Upper lobe of left lung (tissue), 4 donors: Measurements from ENCODE around the gene CTU1.

Experiments used
- EP300 ChIP-seq, 4 donors: sonication (generic); formaldehyde crosslinking; IDR thresholded peaks; one replicate each; pipeline ENCODE4 v1.5.1; 2017; ENCODE audit warnings: antibody characterized with exemption in 4 of 4, control low read depth in 2 of 4
- POLR2A ChIP-seq, 4 donors: fragments of 450-650 bp; IDR thresholded peaks; one replicate each; pipeline ENCODE4 v1.5.1; 2016 to 2017; ENCODE audit warnings: antibody characterized with exemption in 4 of 4, mild to moderate bottlenecking in 2 of 4
- POLR2AphosphoS5 ChIP-seq, 2 donors: sonication (generic); formaldehyde crosslinking; IDR thresholded peaks; one replicate each; pipeline ENCODE4 v1.5.1; 2017; ENCODE audit warnings: antibody characterized with exemption in 2 of 2
- TF ChIP-seq, protein P1 (sequence below), 6 experiments: fragments of 450-650 bp in 4 of 6; fragments of 200-600 bp in 2 of 6; sonication (generic) in 2 of 6; IDR thresholded peaks; one replicate each; pipeline ENCODE4 v1.5.1; 2016 to 2019; ENCODE audit warnings: antibody characterized with exemption in 6 of 6

DNA sequence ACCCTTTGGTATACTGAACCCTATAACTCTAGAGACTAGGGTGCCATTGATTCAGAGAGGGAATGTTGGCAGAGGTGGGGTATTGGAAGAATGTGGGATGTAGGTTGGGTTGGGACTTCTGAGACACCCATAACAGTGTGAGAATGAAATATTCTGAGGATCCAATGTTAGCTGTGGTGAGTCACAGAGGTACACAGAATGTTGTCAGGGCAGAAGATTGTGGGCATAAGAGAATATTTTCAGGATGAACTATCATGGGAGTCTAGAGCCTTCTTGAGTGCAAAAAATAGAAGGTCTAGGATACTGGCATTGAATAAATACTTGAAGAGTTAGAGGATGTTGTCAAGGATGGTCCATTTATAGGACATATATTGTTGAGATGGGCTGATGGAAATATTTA is 52.3 kb downstream of the CTU1 start:
- TF ChIP-seq POLR2AphosphoS5 (IDR thresholded peaks at IDR 0.05) (no peak), POLR2A (IDR thresholded peaks at IDR 0.05) (no peak), EP300 (IDR thresholded peaks at IDR 0.05) (no peak)
- TF ChIP-seq, protein P1, sequence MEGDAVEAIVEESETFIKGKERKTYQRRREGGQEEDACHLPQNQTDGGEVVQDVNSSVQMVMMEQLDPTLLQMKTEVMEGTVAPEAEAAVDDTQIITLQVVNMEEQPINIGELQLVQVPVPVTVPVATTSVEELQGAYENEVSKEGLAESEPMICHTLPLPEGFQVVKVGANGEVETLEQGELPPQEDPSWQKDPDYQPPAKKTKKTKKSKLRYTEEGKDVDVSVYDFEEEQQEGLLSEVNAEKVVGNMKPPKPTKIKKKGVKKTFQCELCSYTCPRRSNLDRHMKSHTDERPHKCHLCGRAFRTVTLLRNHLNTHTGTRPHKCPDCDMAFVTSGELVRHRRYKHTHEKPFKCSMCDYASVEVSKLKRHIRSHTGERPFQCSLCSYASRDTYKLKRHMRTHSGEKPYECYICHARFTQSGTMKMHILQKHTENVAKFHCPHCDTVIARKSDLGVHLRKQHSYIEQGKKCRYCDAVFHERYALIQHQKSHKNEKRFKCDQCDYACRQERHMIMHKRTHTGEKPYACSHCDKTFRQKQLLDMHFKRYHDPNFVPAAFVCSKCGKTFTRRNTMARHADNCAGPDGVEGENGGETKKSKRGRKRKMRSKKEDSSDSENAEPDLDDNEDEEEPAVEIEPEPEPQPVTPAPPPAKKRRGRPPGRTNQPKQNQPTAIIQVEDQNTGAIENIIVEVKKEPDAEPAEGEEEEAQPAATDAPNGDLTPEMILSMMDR (IDR thresholded peaks at IDR 0.05), result no peak
